SK-N-SH (cell line): Measurements from ENCODE around the gene ZNF385C. TPM values are rescaled to one million over a fixed set of nuclear protein-coding genes. Genes with fewer than 3 reads are reported as not detected.

Source experiments
- CTCF ChIA-PET: fragments of 300-600, 350-600 bp; formaldehyde crosslinking; extraction: SDS; loops from one replicate; lab custom pipeline; 2021; lab: Yijun Ruan, JAX
- POLR2A ChIA-PET: fragments of 350-600 bp; sonication (Branson Sonifier 250); formaldehyde crosslinking; extraction: SDS; loops from one replicate; lab custom pipeline; 2020; ENCODE audit warnings: antibody characterized with exemption, inconsistent platforms; lab: Yijun Ruan, JAX
- DNase-seq: peaks from one replicate; pipeline ENCODE4 v3.0.0; 2012
- H2AFZ ChIP-seq: fragments of 200-600 bp; sonication (generic); 2 replicates; pipeline ENCODE4 v1.8.1; 2016; ENCODE audit warnings: antibody characterized with exemption, mild to moderate bottlenecking, low read depth
- H3F3A ChIP-seq: fragments of 200-600 bp; sonication (generic); replicated peaks from 2 replicates; pipeline ENCODE3; 2016; ENCODE audit warnings: antibody characterized with exemption, mild to moderate bottlenecking; ENCODE audit not compliant: insufficient read depth
- H3K27ac ChIP-seq, 2 experiments: fragments of 200-500 bp in 1 of 2; fragments of 200-600 bp in 1 of 2; sonication (Bioruptor generic) in 1 of 2; sonication (generic), shearing (Covaris generic) in 1 of 2; 2 replicates each; pipeline versions ENCODE4 v1.5.1 to v1.6.1; 2014 to 2016; ENCODE audit warnings: low read depth in 2 of 2, inconsistent platforms in 1 of 2, low read length in 1 of 2, mild to moderate bottlenecking in 1 of 2, mixed read lengths in 1 of 2
- H3K27me3 ChIP-seq: fragments of 200-600 bp; sonication (generic), shearing (Covaris generic); 2 replicates; pipeline ENCODE4 v1.6.1; 2016; ENCODE audit warnings: mixed run types; ENCODE audit not compliant: insufficient read depth
- H3K36me3 ChIP-seq, 2 experiments: fragments of 200-500 bp in 1 of 2; fragments of 200-600 bp in 1 of 2; sonication (Bioruptor generic) in 1 of 2; sonication (generic) in 1 of 2; replicated peaks in 1 of 2; 2 replicates each; pipeline versions ENCODE3 to v1.5.1; 2014 to 2016; ENCODE audit warnings: low read length in 1 of 2, mild to moderate bottlenecking in 1 of 2; ENCODE audit not compliant: insufficient read depth in 2 of 2, control insufficient read depth in 1 of 2
- H3K4me1 ChIP-seq, 2 experiments: fragments of 200-500 bp in 1 of 2; fragments of 200-600 bp in 1 of 2; sonication (Bioruptor generic) in 1 of 2; sonication (generic), shearing (Covaris generic) in 1 of 2; 2 replicates each; pipeline versions ENCODE4 v1.5.1 to v1.6.1; 2014 to 2016; ENCODE audit warnings: low read depth in 1 of 2, low read length in 1 of 2, mixed run types in 1 of 2; ENCODE audit not compliant: insufficient read depth in 2 of 2, control insufficient read depth in 1 of 2
- H3K4me2 ChIP-seq: fragments of 200-600 bp; sonication (generic), shearing (Covaris generic); 2 replicates; pipeline ENCODE4 v1.6.1; 2017; ENCODE audit warnings: mixed run types
- H3K4me3 ChIP-seq, 2 experiments: fragments of 200-500 bp in 1 of 2; fragments of 200-600 bp in 1 of 2; sonication (Bioruptor generic) in 1 of 2; sonication (generic), shearing (Covaris generic) in 1 of 2; 2 replicates each; pipeline versions ENCODE4 v1.5.1 to v1.8.1; 2014 to 2016; ENCODE audit warnings: low read depth in 2 of 2, inconsistent platforms in 1 of 2, low read length in 1 of 2, mild to moderate bottlenecking in 1 of 2, mixed read lengths in 1 of 2, moderate library complexity in 1 of 2
- H3K79me2 ChIP-seq: fragments of 200-600 bp; sonication (generic); 2 replicates; pipeline ENCODE4 v1.8.1; 2017; ENCODE audit warnings: mild to moderate bottlenecking; ENCODE audit not compliant: insufficient read depth
- H3K9ac ChIP-seq: fragments of 200-600 bp; sonication (generic); 2 replicates; pipeline ENCODE4 v1.6.1; 2017; ENCODE audit warnings: mixed run types
- H3K9me2 ChIP-seq: fragments of 200-600 bp; sonication (generic); 2 replicates; pipeline ENCODE4 v1.6.1; 2017; ENCODE audit warnings: mixed run types
- H3K9me3 ChIP-seq: fragments of 200-600 bp; sonication (generic); 2 replicates; pipeline ENCODE4 v1.6.1; 2017; ENCODE audit warnings: mixed run types, mild to moderate bottlenecking, moderate library complexity
- H4K20me1 ChIP-seq: fragments of 200-600 bp; sonication (generic); 2 replicates; pipeline ENCODE4 v1.6.1; 2017; ENCODE audit warnings: mild to moderate bottlenecking, mixed run types; ENCODE audit not compliant: insufficient read depth
- CHD2 ChIP-seq: fragments of 150-350 bp; IDR thresholded peaks from 2 replicates; pipeline ENCODE4 v1.6.1; 2018; ENCODE audit warnings: low read length; ENCODE audit not compliant: partially characterized antibody
- EZH2phosphoT487 ChIP-seq: fragments of 200-600 bp; sonication (generic); IDR thresholded peaks from 2 replicates; pipeline ENCODE4 v1.6.1; 2017; ENCODE audit warnings: low read depth, mixed run types, mild to moderate bottlenecking, antibody characterized with exemption, moderate library complexity, borderline replicate concordance
- FOXM1 ChIP-seq: IDR thresholded peaks from 2 replicates; pipeline ENCODE4 v1.4.0; 2012; ENCODE audit warnings: low read depth, mild to moderate bottlenecking
- MAX ChIP-seq: IDR thresholded peaks from 2 replicates; pipeline ENCODE4 v1.4.0; 2012; ENCODE audit warnings: low read depth
- MEF2A ChIP-seq: IDR thresholded peaks from 2 replicates; pipeline ENCODE4 v1.4.0; 2012; ENCODE audit warnings: low read depth, borderline replicate concordance
- NFIC ChIP-seq: IDR thresholded peaks from 2 replicates; pipeline ENCODE4 v1.4.0; 2012; ENCODE audit warnings: borderline replicate concordance
- RAD21 ChIP-seq: IDR thresholded peaks from 2 replicates; pipeline ENCODE4 v1.6.1; 2012; ENCODE audit warnings: mild to moderate bottlenecking, low read length
- RCOR1 ChIP-seq: fragments of 150-350 bp; IDR thresholded peaks from 2 replicates; pipeline ENCODE4 v1.6.1; 2017; ENCODE audit warnings: antibody characterized with exemption, low read length
- RXRA ChIP-seq: IDR thresholded peaks from 2 replicates; pipeline ENCODE4 v1.4.0; 2012; ENCODE audit warnings: low read depth, mild to moderate bottlenecking, borderline replicate concordance
- SMC3 ChIP-seq: IDR thresholded peaks from 2 replicates; pipeline ENCODE4 v1.6.1; 2012; ENCODE audit warnings: low read depth, low read length, improper control_type of control experiment
- TAF1 ChIP-seq: IDR thresholded peaks from 2 replicates; pipeline ENCODE4 v1.6.1; 2012; ENCODE audit warnings: low read depth, mild to moderate bottlenecking, low read length, moderate library complexity, borderline replicate concordance
- USF2 ChIP-seq: fragments of 150-350 bp; IDR thresholded peaks from 2 replicates; pipeline ENCODE4 v1.6.1; 2017; ENCODE audit warnings: antibody characterized with exemption, low read length, low read depth, borderline replicate concordance
- YY1 ChIP-seq: IDR thresholded peaks from 2 replicates; pipeline ENCODE4 v1.4.0; 2012; ENCODE audit warnings: low read depth, mild to moderate bottlenecking
- WGBS: methylation state at CpG from one replicate; pipeline ENCODE4 v1.1.6; 2017; ENCODE audit warnings: low lambda C conversion rate; 5-methylcytosine and 5-hydroxymethylcytosine counted together
- polyA plus RNA-seq, 3 experiments: library from polyadenylated mRNA; depleted of rRNA; stranded (reverse); fragments of >200 nt; gene quantifications; 2 replicates each; pipeline ENCODE4 v1.2.3, GENCODE V29; 2012
- TF ChIP-seq, protein P1 (sequence below): fragments of 200-600 bp; sonication (generic); IDR thresholded peaks from 2 replicates; pipeline ENCODE4 v1.6.1; 2017; ENCODE audit warnings: antibody characterized with exemption, mild to moderate bottlenecking, moderate library complexity
- TF ChIP-seq, protein P2 (sequence below): IDR thresholded peaks from 2 replicates; pipeline ENCODE4 v1.4.0; 2012; ENCODE audit warnings: low read depth, borderline replicate concordance

ZNF385C gene
- polyA plus RNA-seq, 1 of the 3 experiments (the other 2 are of a cell fraction), result 0.05 TPM

GRCh38 chr17:42116705-42117396 lies 18.6 kb upstream of the ZNF385C start:
- H3F3A ChIP-seq, result no peaks in the 10 kb centered on the region
- no peaks in the 10 kb centered on the region for H3K9me3 ChIP-seq
- H3K9me2 ChIP-seq, result no peaks in the 10 kb centered on the region
- 33% methylated on average over 18 of the region's 18 CpGs for WGBS
- no peaks in the 10 kb centered on the region for H3K79me2 ChIP-seq
- TF ChIP-seq, protein P1, sequence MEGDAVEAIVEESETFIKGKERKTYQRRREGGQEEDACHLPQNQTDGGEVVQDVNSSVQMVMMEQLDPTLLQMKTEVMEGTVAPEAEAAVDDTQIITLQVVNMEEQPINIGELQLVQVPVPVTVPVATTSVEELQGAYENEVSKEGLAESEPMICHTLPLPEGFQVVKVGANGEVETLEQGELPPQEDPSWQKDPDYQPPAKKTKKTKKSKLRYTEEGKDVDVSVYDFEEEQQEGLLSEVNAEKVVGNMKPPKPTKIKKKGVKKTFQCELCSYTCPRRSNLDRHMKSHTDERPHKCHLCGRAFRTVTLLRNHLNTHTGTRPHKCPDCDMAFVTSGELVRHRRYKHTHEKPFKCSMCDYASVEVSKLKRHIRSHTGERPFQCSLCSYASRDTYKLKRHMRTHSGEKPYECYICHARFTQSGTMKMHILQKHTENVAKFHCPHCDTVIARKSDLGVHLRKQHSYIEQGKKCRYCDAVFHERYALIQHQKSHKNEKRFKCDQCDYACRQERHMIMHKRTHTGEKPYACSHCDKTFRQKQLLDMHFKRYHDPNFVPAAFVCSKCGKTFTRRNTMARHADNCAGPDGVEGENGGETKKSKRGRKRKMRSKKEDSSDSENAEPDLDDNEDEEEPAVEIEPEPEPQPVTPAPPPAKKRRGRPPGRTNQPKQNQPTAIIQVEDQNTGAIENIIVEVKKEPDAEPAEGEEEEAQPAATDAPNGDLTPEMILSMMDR, result peak; percentile 83
- TF ChIP-seq FOXM1 (no peak), CHD2 (peak; percentile 36), RCOR1 (peak; percentile 43; the same call in 1 of the 2 replicates), NFIC (no peak), RXRA (no peak), USF2 (no peak), RAD21 (peak; percentile 92), SMC3 (peak; percentile 86), MAX (0 out of 2 replicates have a peak, but pooled peaks have one; percentile 13), EZH2phosphoT487 (no peak)
- H3K9ac ChIP-seq, result no peak overlapping the region
- ChIA-PET CTCF (interaction anchor here (0.5 to 29.9 kb wide), 13 partner anchors 9 to 832 kb away, joined by 3 to 496 read pairs (median 6); partner anchors contain the start of genes DNAJC7 and NKIRAS2), POLR2A (no interaction called here)
- no peaks in the 10 kb centered on the region for H4K20me1 ChIP-seq
- no peak overlapping the region for H3K27ac ChIP-seq
- peaks cover 0 to 11% of the 10 kb centered on the region in 2 experiments; a peak in 1 of 4 replicates for H3K4me1 ChIP-seq
- no peaks in the 10 kb centered on the region for H3K27me3 ChIP-seq
- H3K4me3 ChIP-seq, result no peak overlapping the region; a peak in 1 of 4 replicates
- H3K4me2 ChIP-seq, result no peak overlapping the region
- H3K36me3 ChIP-seq, result peaks cover 5 to 43% of the 10 kb centered on the region in 2 experiments
- no peak overlapping the region for H2AFZ ChIP-seq
- DNase-seq, result peak; percentile 87

GRCh38 chr17:42114118-42114517 lies 15.8 kb upstream of the ZNF385C start:
- TF ChIP-seq, protein P2, sequence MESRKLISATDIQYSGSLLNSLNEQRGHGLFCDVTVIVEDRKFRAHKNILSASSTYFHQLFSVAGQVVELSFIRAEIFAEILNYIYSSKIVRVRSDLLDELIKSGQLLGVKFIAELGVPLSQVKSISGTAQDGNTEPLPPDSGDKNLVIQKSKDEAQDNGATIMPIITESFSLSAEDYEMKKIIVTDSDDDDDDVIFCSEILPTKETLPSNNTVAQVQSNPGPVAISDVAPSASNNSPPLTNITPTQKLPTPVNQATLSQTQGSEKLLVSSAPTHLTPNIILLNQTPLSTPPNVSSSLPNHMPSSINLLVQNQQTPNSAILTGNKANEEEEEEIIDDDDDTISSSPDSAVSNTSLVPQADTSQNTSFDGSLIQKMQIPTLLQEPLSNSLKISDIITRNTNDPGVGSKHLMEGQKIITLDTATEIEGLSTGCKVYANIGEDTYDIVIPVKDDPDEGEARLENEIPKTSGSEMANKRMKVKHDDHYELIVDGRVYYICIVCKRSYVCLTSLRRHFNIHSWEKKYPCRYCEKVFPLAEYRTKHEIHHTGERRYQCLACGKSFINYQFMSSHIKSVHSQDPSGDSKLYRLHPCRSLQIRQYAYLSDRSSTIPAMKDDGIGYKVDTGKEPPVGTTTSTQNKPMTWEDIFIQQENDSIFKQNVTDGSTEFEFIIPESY, result no peak
- TF ChIP-seq TAF1 (no peak), MEF2A (no peak), NFIC (no peak), YY1 (no peak)
- TF ChIP-seq, protein P1, result no peak
- H2AFZ ChIP-seq, result no peak overlapping the region
- 96% methylated on average over 6 of the region's 9 CpGs for WGBS
- no peaks in the 10 kb centered on the region for H3F3A ChIP-seq
- H4K20me1 ChIP-seq, result no peaks in the 10 kb centered on the region
- H3K27me3 ChIP-seq, result no peaks in the 10 kb centered on the region
- H3K9me3 ChIP-seq, result no peaks in the 10 kb centered on the region
- no peak overlapping the region for H3K4me3 ChIP-seq
- H3K4me2 ChIP-seq, result no peak overlapping the region
- DNase-seq, result no peak
- peaks cover 5 to 43% of the 10 kb centered on the region in 2 experiments for H3K36me3 ChIP-seq
- peaks cover 0 to 7% of the 10 kb centered on the region in 2 experiments; a peak in 1 of 4 replicates for H3K4me1 ChIP-seq
- H3K27ac ChIP-seq, result no peak overlapping the region
- H3K9me2 ChIP-seq, result no peaks in the 10 kb centered on the region
- ChIA-PET CTCF (interaction anchor here (1.3 to 29.9 kb wide), 7 partner anchors 13 to 152 kb away, joined by 3 to 496 read pairs (median 11); partner anchors contain the start of genes DNAJC7, NKIRAS2 and ZNF385C), POLR2A (interaction anchor here (1.0 kb wide), 1 partner anchor 97 kb away, joined by 3 read pairs; the partner anchor contains the start of gene DNAJC7)
- no peaks in the 10 kb centered on the region for H3K79me2 ChIP-seq
- H3K9ac ChIP-seq, result no peak overlapping the region
